ENCODE data around the gene RAX2.

GRCh38 chr19:3790209-3790734 is 18.2 kb upstream of the RAX2 start:
- no peak for TF ChIP-seq GLMP (CRISPR knock-in tag; IDR thresholded peaks at IDR 0.05; ENCODE audit: borderline replicate concordance)
- no peak for TF ChIP-seq NFATC3 (CRISPR knock-in tag; IDR thresholded peaks at IDR 0.05)
- TF ChIP-seq POLR2A (IDR thresholded peaks at IDR 0.05; ENCODE audit: insufficient read depth in 1 of 2, low read depth in 2 of 2, low read length in 2 of 2), result no peak
- TF ChIP-seq EZH2 (conservative IDR thresholded peaks at IDR 0.05; ENCODE audit: low read depth, low read length), result no peak
- TF ChIP-seq ZSCAN31 (CRISPR knock-in tag; IDR thresholded peaks at IDR 0.05; ENCODE audit: low read depth), result no peak
- TF ChIP-seq RFXANK (CRISPR knock-in tag; IDR thresholded peaks at IDR 0.05), result no peak
- TF ChIP-seq REST (IDR thresholded peaks at IDR 0.05; ENCODE audit: borderline replicate concordance in 1 of 2, low read depth in 1 of 2, low read length in 2 of 2), result no peak
- TF ChIP-seq KDM1A (CRISPR knock-in tag; IDR thresholded peaks at IDR 0.05), result no peak
